IMR-90 (cell line): Measurements from ENCODE around the gene WDFY2. TPM values are rescaled to one million over a fixed set of nuclear protein-coding genes. Genes with fewer than 3 reads are reported as not detected.

Source experiments
- ATAC-seq: fragments of 200-7000 bp; cut with Tn5 transposase; 2 replicates; pipeline ENCODE4 v1.9.1; 2020; ENCODE audit warnings: low read depth, mild to moderate bottlenecking, moderate library complexity
- BruUV-seq: library from RNA; stranded (reverse); fragments of 400-500 nt; replicated peaks from 2 replicates; lab custom pipeline; 2021; lab: Mats Ljungman, UMichigan
- CTCF ChIA-PET: fragments of 300-600 bp; formaldehyde crosslinking; extraction: SDS; loops from one replicate; lab custom pipeline; 2021; ENCODE audit warnings: antibody characterized with exemption; lab: Yijun Ruan, JAX
- POLR2A ChIA-PET: fragments of 300-600 bp; sonication (Branson Sonifier 250); formaldehyde crosslinking; loops from one replicate; lab custom pipeline; 2022; ENCODE audit warnings: antibody characterized with exemption; ENCODE audit not compliant: unreplicated experiment; lab: Charles Lee
- DNase-seq: peaks from one replicate; pipeline ENCODE4 v3.0.0; 2013
- H2AFZ ChIP-seq: replicated peaks from 2 replicates; pipeline ENCODE3; 2013; ENCODE audit warnings: low read length, mild to moderate bottlenecking; ENCODE audit not compliant: poor library complexity
- H2AK5ac ChIP-seq: 2 replicates; pipeline ENCODE4 v1.6.1; 2013; ENCODE audit warnings: low read depth, low read length, inconsistent platforms
- H2AK9ac ChIP-seq: replicated peaks from 2 replicates; pipeline ENCODE3; 2013; ENCODE audit warnings: mild to moderate bottlenecking, low read depth, low read length, moderate library complexity; ENCODE audit not compliant: poor library complexity
- H2BK120ac ChIP-seq: 2 replicates; pipeline ENCODE4 v1.6.1; 2013; ENCODE audit warnings: low read depth, low read length, inconsistent platforms
- H2BK15ac ChIP-seq: 3 replicates; pipeline ENCODE4 v1.6.1; 2013; ENCODE audit warnings: low read depth, low read length, inconsistent platforms
- H2BK20ac ChIP-seq: 2 replicates; pipeline ENCODE4 v1.6.1; 2013; ENCODE audit warnings: low read depth, mild to moderate bottlenecking, inconsistent platforms, low read length, moderate library complexity
- H2BK5ac ChIP-seq: 2 replicates; pipeline ENCODE4 v1.6.1; 2013; ENCODE audit warnings: mild to moderate bottlenecking, low read depth, low read length, inconsistent platforms; ENCODE audit not compliant: poor library complexity, severe bottlenecking
- H3K14ac ChIP-seq: replicated peaks from 2 replicates; pipeline ENCODE4 v1.6.1; 2013; ENCODE audit warnings: low read depth, low read length, inconsistent platforms
- H3K18ac ChIP-seq: 2 replicates; pipeline ENCODE4 v1.6.1; 2013; ENCODE audit warnings: low read depth, low read length, control low read depth
- H3K23ac ChIP-seq: 2 replicates; pipeline ENCODE4 v1.6.1; 2013; ENCODE audit warnings: low read depth, low read length, inconsistent platforms
- H3K27ac ChIP-seq: 2 replicates; pipeline ENCODE4 v1.5.1; 2013; ENCODE audit warnings: mild to moderate bottlenecking, control low read depth, low read length; ENCODE audit not compliant: insufficient read depth
- H3K27me3 ChIP-seq: 2 replicates; pipeline ENCODE4 v1.6.1; 2013; ENCODE audit warnings: low read length; ENCODE audit not compliant: control insufficient read depth, insufficient read depth
- H3K36me3 ChIP-seq: 2 replicates; pipeline ENCODE4 v1.6.1; 2013; ENCODE audit warnings: low read length, mixed read lengths; ENCODE audit not compliant: control insufficient read depth, insufficient read depth
- H3K4ac ChIP-seq: 2 replicates; pipeline ENCODE4 v1.6.1; 2013; ENCODE audit warnings: low read depth, low read length, inconsistent platforms
- H3K4me1 ChIP-seq: 2 replicates; pipeline ENCODE4 v1.6.1; 2013; ENCODE audit warnings: low read length, mixed read lengths; ENCODE audit not compliant: control insufficient read depth, insufficient read depth
- H3K4me2 ChIP-seq: 2 replicates; pipeline ENCODE4 v1.6.1; 2013; ENCODE audit warnings: low read depth, mild to moderate bottlenecking, control low read depth, low read length, moderate library complexity
- H3K4me3 ChIP-seq: 2 replicates; pipeline ENCODE4 v1.5.1; 2013; ENCODE audit warnings: low read depth, mild to moderate bottlenecking, control low read depth, low read length, moderate library complexity; ENCODE audit not compliant: insufficient read depth
- H3K56ac ChIP-seq: 2 replicates; pipeline ENCODE4 v1.6.1; 2013; ENCODE audit warnings: low read length, inconsistent platforms; ENCODE audit not compliant: insufficient read depth; ENCODE audit errors: extremely low read depth
- H3K79me1 ChIP-seq, 2 experiments: 2 replicates each; pipeline ENCODE4 v1.6.1; 2013; ENCODE audit warnings: low read length in 2 of 2, inconsistent platforms in 1 of 2, low read depth in 1 of 2
- H3K9ac ChIP-seq: 2 replicates; pipeline ENCODE4 v1.6.1; 2013; ENCODE audit warnings: low read depth, low read length, control low read depth
- H3K9me1 ChIP-seq: 2 replicates; pipeline ENCODE4 v1.6.1; 2013; ENCODE audit warnings: low read length, inconsistent platforms; ENCODE audit not compliant: insufficient read depth
- H3K9me3 ChIP-seq: 2 replicates; pipeline ENCODE4 v1.6.1; 2013; ENCODE audit warnings: low read length; ENCODE audit not compliant: control insufficient read depth, insufficient read depth
- H4K20me1 ChIP-seq: 2 replicates; pipeline ENCODE4 v1.6.1; 2013; ENCODE audit warnings: low read length, inconsistent platforms; ENCODE audit not compliant: insufficient read depth
- H4K5ac ChIP-seq: 2 replicates; pipeline ENCODE4 v1.6.1; 2013; ENCODE audit warnings: mild to moderate bottlenecking, low read depth, low read length, control low read depth
- H4K8ac ChIP-seq, 2 experiments: 2 replicates each; pipeline ENCODE4 v1.6.1; 2013; ENCODE audit warnings: low read depth in 2 of 2, low read length in 2 of 2, control low read depth in 1 of 2, inconsistent platforms in 1 of 2
- H4K91ac ChIP-seq: 2 replicates; pipeline ENCODE4 v1.6.1; 2013; ENCODE audit warnings: low read depth, low read length, inconsistent platforms; ENCODE audit not compliant: insufficient read depth
- CEBPB ChIP-seq: IDR thresholded peaks from 2 replicates; pipeline ENCODE4 v1.6.1; 2012; ENCODE audit warnings: low read depth, low read length, improper control_type of control experiment
- CHD1 ChIP-seq: IDR thresholded peaks from 2 replicates; pipeline ENCODE4 v1.6.1; 2012; ENCODE audit warnings: low read depth, low read length, improper control_type of control experiment
- FOS ChIP-seq: fragments of 150-350 bp; IDR thresholded peaks from 2 replicates; pipeline ENCODE4 v1.6.1; 2016; ENCODE audit warnings: low read depth, low read length
- MAFK ChIP-seq: IDR thresholded peaks from 2 replicates; pipeline ENCODE4 v1.6.1; 2012; ENCODE audit warnings: low read depth, low read length, improper control_type of control experiment
- MAZ ChIP-seq: IDR thresholded peaks from 2 replicates; pipeline ENCODE4 v1.6.1; 2012; ENCODE audit warnings: low read depth, mild to moderate bottlenecking, low read length, improper control_type of control experiment, moderate library complexity, borderline replicate concordance
- MXI1 ChIP-seq: IDR thresholded peaks from 2 replicates; pipeline ENCODE4 v1.6.1; 2012; ENCODE audit warnings: low read depth, mild to moderate bottlenecking, low read length, moderate library complexity, borderline replicate concordance
- NFE2L2 ChIP-seq: fragments of 150-350 bp; IDR thresholded peaks from 2 replicates; pipeline ENCODE4 v1.6.1; 2016; ENCODE audit warnings: low read depth, mild to moderate bottlenecking, low read length
- RAD21 ChIP-seq: IDR thresholded peaks from 2 replicates; pipeline ENCODE4 v1.6.1; 2012; ENCODE audit warnings: low read length, improper control_type of control experiment
- RCOR1 ChIP-seq: IDR thresholded peaks from 2 replicates; pipeline ENCODE4 v1.6.1; 2012; ENCODE audit warnings: mild to moderate bottlenecking, low read length, improper control_type of control experiment; ENCODE audit not compliant: insufficient replicate concordance
- RFX5 ChIP-seq: IDR thresholded peaks from 2 replicates; pipeline ENCODE4 v1.8.0; 2012; ENCODE audit warnings: low read depth, mild to moderate bottlenecking, low read length, moderate library complexity
- SMC3 ChIP-seq: fragments of 150-350 bp; IDR thresholded peaks from 2 replicates; pipeline ENCODE4 v1.6.1; 2016; ENCODE audit warnings: low read depth, mild to moderate bottlenecking, antibody characterized with exemption, low read length, moderate library complexity
- USF2 ChIP-seq: fragments of 150-350 bp; IDR thresholded peaks from 2 replicates; pipeline ENCODE4 v1.6.1; 2017; ENCODE audit warnings: mild to moderate bottlenecking, antibody characterized with exemption, low read length, low read depth
- WGBS, 2 experiments: methylation state at CpG; one replicate each; pipeline versions ENCODE4 v1.1.5 to v1.1.7; 2013; ENCODE audit warnings: missing lambda C conversion rate in 2 of 2; ENCODE audit not compliant: insufficient read length in 1 of 2; ENCODE audit errors: extremely low coverage in 2 of 2; 5-methylcytosine and 5-hydroxymethylcytosine counted together
- dilution Hi-C: fragments of 300-500 bp; cut with HindIII; formaldehyde crosslinking; loops from one replicate; pipeline ENCODE4 v1.14.3; 2018; ENCODE audit warnings: low sequenced_read_pairs; ENCODE audit not compliant: unreplicated experiment
- in situ Hi-C: fragments of 300-500 bp; cut with MboI; formaldehyde crosslinking; loops from 3 replicates; pipeline ENCODE4 v1.14.3; 2019; ENCODE audit warnings: low sequenced_read_pairs, inconsistent platforms, mixed read lengths
- intact Hi-C: fragments of 100-400 bp; cut with micrococcal nuclease; formaldehyde crosslinking; loops from 2 replicates; pipeline ENCODE4 v1.10.0; 2022
- polyA plus RNA-seq, 3 experiments: library from polyadenylated mRNA; depleted of rRNA; stranded (reverse); fragments of >200 nt; gene quantifications; 2 replicates each; pipeline ENCODE4 v1.2.3, GENCODE V29; 2012; ENCODE audit warnings: low replicate concordance in 1 of 3
- total RNA-seq: library from RNA; depleted of rRNA; stranded (reverse); fragments of >200 nt; gene quantifications from 2 replicates; pipeline ENCODE4 v1.2.3, GENCODE V29; 2012
- TF ChIP-seq, protein P1 (sequence below): fragments of 150-350 bp; IDR thresholded peaks from 2 replicates; pipeline ENCODE4 v1.6.1; 2016; ENCODE audit warnings: low read depth, mild to moderate bottlenecking, low read length, moderate library complexity, borderline replicate concordance
- TF ChIP-seq, protein P2 (sequence below): conservative IDR thresholded peaks from 2 replicates; pipeline ENCODE4 v1.5.1; 2012; ENCODE audit warnings: mild to moderate bottlenecking, low read depth, low read length, improper control_type of control experiment

Gene WDFY2
- total and polyA plus RNA-seq, 2 of the 4 experiments (the other 2 are of a cell fraction), result 4.3 to 5.4 TPM

DNA sequence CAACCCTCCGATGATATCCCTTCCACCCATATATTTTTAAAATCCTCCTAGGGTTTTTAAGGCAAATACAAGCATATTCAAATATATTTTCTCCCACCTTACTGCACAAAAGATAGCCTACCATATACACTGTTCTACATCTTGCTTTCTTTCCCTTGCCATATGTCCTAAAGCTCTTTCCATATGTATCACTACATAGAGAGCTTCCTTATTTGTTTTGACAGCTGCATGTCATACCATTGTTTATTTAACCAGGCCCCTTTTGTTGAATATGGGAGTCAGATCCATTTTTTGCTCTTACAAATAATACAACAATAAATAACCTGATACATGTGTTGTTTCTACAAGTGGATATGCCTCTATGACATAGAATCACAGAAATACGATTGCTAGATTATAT lies 32.8 kb upstream of the WDFY2 start:
- no peak overlapping the region for H3K4ac ChIP-seq
- H3K9me1 ChIP-seq, result no peaks in the 10 kb centered on the region
- in situ Hi-C loops (no loop called here), dilution Hi-C loops (no loop called here), intact Hi-C loops (no loop called here)
- H2AK5ac ChIP-seq, result no peak overlapping the region
- WGBS, 2 experiments, result no CpG with 5 or more reads among the region's 2 CpGs
- DNase-seq (no peak), ATAC-seq (no peak)
- H3K4me1 ChIP-seq, result no peaks in the 10 kb centered on the region
- no peaks in the 10 kb centered on the region for H3K36me3 ChIP-seq
- no peaks in the 10 kb centered on the region for H3K9me3 ChIP-seq
- H2BK120ac ChIP-seq, result no peak overlapping the region
- H3K4me3 ChIP-seq, result no peak overlapping the region
- H3K23ac ChIP-seq, result no peak overlapping the region
- TF ChIP-seq MAFK (no peak), FOS (no peak), CEBPB (no peak), RAD21 (no peak), SMC3 (no peak), MXI1 (no peak), USF2 (no peak), NFE2L2 (no peak), RFX5 (no peak), MAZ (no peak), RCOR1 (no peak), CHD1 (no peak)
- TF ChIP-seq, protein P1, sequence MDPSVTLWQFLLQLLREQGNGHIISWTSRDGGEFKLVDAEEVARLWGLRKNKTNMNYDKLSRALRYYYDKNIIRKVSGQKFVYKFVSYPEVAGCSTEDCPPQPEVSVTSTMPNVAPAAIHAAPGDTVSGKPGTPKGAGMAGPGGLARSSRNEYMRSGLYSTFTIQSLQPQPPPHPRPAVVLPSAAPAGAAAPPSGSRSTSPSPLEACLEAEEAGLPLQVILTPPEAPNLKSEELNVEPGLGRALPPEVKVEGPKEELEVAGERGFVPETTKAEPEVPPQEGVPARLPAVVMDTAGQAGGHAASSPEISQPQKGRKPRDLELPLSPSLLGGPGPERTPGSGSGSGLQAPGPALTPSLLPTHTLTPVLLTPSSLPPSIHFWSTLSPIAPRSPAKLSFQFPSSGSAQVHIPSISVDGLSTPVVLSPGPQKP, result no peak
- TF ChIP-seq, protein P2, sequence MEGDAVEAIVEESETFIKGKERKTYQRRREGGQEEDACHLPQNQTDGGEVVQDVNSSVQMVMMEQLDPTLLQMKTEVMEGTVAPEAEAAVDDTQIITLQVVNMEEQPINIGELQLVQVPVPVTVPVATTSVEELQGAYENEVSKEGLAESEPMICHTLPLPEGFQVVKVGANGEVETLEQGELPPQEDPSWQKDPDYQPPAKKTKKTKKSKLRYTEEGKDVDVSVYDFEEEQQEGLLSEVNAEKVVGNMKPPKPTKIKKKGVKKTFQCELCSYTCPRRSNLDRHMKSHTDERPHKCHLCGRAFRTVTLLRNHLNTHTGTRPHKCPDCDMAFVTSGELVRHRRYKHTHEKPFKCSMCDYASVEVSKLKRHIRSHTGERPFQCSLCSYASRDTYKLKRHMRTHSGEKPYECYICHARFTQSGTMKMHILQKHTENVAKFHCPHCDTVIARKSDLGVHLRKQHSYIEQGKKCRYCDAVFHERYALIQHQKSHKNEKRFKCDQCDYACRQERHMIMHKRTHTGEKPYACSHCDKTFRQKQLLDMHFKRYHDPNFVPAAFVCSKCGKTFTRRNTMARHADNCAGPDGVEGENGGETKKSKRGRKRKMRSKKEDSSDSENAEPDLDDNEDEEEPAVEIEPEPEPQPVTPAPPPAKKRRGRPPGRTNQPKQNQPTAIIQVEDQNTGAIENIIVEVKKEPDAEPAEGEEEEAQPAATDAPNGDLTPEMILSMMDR, result no peak
- no peak overlapping the region for H2AFZ ChIP-seq
- no peaks in the 10 kb centered on the region for H3K27me3 ChIP-seq
- no peak overlapping the region for H4K91ac ChIP-seq
- ChIA-PET CTCF (interaction anchor here (0.6 kb wide), 1 partner anchor 207 kb away, joined by 3 read pairs; no protein-coding TSS in a partner anchor), POLR2A (no interaction called here)
- H3K79me1 ChIP-seq, result no peaks in the 10 kb centered on the region
- no peak overlapping the region for H2BK15ac ChIP-seq
- no peak overlapping the region for H2AK9ac ChIP-seq
- no peak overlapping the region for H2BK5ac ChIP-seq
- no peak overlapping the region for H3K4me2 ChIP-seq
- H4K20me1 ChIP-seq, result no peaks in the 10 kb centered on the region
- no peak overlapping the region for H3K9ac ChIP-seq
- no peak overlapping the region for H2BK20ac ChIP-seq
- no peak overlapping the region for H3K27ac ChIP-seq
- H4K5ac ChIP-seq, result no peak overlapping the region
- no peak overlapping the region for H3K18ac ChIP-seq
- no peak overlapping the region for H3K56ac ChIP-seq
- H4K8ac ChIP-seq, result no peak overlapping the region
- H3K14ac ChIP-seq, result no peak overlapping the region
- BruUV-seq, result no TSS peak
